ENCODE results near the gene ENSA.
A peak's percentile ranks its signal among the peaks of the same experiment; 100 is the strongest.
"Not testable (repeated sequence)": the region's sequence is repeated elsewhere in the genome, so short reads cannot be mapped to it uniquely, and the experiment has no call there.

The ENSA gene

DNA sequence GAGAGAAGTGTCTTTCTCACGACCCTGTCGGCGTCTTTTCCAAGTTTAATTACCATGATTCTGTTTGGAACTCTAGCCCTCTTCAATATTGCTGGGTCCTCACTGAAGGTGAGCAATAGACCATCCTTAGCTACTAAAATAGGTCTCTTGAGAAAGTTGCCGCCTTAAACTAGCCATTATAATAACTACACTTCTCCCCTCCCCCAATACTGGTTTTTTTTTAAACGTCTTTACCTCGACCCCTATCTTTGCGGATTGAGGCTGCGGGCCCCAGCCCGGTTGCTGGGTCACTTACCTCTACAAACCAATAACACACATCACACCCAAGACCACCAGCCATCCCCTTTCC, 672 bp downstream of the ENSA start:
- DNase-seq: peak in 1 of 2 experiments; percentile 52

DNA sequence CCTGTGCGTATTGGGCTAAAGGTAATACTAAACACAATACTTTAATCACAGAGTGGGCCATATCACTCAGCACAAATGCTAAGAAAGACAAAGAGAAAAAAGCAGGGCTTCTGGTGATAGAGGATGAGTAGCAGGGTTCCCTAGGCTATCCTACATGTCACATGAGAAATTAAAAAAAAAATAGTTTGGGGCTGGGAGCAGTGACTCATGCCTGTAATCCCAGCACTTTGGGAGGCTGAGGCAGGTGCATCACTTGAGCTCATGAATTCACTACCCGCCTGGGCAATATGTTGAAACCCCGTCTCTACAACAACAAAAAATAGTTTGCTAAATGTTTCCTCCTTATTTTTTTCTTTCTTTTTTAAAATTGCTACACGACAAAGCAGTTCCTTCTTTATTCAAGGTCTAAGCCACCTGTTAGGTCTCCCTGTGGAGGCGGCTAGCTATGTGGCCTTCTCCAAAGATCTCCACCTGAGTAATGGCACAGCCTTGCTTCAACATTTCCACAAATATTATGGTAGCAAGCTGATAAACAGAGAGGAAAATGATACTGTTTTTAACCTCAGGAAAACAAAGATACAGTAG, 1.5 kb downstream of the ENSA start:
- no peak for TF ChIP-seq POLR2A (IDR thresholded peaks at IDR 0.05; ENCODE audit: low read length)
- no peak for TF ChIP-seq GATA1 (IDR thresholded peaks at IDR 0.05; ENCODE audit: low read depth, low read length)
- peak in 1 of 2 experiments; percentile 43 for DNase-seq

More for the DNA sequence above, 672 bp downstream of the ENSA start:
- TF ChIP-seq GATA1 (IDR thresholded peaks at IDR 0.05; ENCODE audit: low read depth, low read length): no peak
- no peak for TF ChIP-seq POLR2A (IDR thresholded peaks at IDR 0.05; ENCODE audit: low read length)

DNA sequence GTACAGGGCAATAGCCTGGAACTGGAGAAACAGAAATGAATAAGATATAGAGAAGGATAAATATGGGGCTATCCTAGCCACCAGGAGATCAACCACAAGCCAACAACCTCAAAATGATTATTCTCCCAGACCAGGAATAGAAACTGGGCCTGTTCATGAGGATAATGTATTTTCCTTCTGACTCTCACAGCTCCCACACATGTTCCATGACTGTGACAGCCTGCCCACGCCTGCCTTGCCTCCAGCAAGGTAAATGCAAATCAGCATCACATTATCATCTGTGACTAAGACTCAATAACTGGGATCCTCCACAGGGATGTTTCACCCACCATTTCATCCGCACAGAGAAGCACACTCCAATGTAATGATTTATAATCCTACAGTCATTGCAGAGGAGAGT, 3.3 kb downstream of the ENSA start:
- DNase-seq: no peak
- no peak for TF ChIP-seq GATA1 (IDR thresholded peaks at IDR 0.05; ENCODE audit: low read depth, low read length)
- no peak for TF ChIP-seq POLR2A (IDR thresholded peaks at IDR 0.05; ENCODE audit: low read length)

DNA sequence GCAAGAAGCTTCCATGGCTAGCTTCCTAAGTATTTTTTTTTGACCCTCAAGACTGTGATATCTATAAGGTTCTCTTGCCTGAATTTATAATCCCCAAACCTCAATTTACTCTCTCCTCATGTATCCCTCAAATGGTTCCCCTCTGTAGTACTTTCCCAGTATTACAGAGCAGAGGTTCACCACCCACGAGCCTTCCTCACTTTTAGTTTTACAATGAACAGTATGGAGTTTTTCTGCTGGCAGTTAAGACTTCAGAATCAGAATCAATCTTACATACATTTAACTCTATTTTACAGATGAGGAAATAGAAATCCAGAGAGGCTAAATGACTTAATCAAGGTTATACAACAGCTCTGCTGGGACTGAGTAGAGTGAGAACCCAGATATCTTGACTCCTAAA, 4.9 kb downstream of the ENSA start:
- DNase-seq: not testable (repeated sequence)

DNA sequence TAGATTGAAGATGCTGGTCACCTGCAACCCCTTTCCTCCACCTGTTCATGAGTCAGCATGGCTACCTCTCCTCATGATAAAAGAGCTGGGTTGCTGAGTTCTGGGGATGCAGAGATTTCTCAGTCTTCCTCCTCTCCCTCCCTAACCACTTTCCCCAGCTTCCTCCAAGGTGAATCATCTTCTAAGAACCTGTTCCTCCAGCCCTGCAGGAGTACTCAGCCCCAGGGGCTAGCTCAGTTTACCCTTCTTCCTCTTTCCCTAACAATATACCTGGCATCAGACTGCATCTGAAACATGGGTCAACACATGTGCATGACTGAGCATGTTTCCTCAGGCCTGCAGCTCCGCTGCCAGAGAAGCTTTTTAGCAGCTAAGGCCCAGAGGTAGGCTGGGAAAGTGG, 5.3 kb downstream of the ENSA start:
- DNase-seq: not testable (repeated sequence)

DNA sequence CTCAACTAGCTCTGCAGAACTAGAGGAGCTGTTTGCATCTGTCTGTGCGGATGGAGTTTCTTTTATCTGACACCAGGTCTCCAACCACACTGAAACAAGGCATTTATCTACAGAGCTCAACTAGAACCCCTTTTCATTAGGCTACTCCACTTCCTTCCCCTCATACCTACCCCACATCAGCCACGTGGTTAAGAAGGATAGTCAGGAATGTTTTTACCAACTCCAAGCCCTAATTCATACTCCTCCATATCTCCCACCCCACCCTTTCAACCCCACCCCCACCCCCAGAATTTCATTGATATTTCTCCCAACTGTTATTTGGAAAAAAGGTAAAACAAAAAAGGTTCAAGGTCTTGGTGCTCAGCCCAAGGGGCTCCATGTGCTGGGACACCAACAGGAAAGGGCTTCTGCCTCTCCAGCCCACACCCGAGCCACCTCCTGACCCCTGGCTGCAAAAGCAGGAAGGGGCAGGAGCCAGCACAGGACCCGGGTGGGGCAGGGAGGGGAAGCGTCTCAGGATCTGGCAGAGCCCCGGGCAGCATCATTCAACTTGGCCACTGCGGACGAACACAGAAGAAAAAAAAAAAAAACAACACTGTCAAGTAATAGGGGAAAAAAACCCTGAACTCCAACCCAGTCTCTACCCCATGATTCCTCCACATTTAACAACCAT, 7.0 kb downstream of the ENSA start:
- no peak for DNase-seq
- TF ChIP-seq GATA1 (IDR thresholded peaks at IDR 0.05; ENCODE audit: low read depth, low read length) (no peak), POLR2A (IDR thresholded peaks at IDR 0.05; ENCODE audit: low read length) (no peak)

DNA sequence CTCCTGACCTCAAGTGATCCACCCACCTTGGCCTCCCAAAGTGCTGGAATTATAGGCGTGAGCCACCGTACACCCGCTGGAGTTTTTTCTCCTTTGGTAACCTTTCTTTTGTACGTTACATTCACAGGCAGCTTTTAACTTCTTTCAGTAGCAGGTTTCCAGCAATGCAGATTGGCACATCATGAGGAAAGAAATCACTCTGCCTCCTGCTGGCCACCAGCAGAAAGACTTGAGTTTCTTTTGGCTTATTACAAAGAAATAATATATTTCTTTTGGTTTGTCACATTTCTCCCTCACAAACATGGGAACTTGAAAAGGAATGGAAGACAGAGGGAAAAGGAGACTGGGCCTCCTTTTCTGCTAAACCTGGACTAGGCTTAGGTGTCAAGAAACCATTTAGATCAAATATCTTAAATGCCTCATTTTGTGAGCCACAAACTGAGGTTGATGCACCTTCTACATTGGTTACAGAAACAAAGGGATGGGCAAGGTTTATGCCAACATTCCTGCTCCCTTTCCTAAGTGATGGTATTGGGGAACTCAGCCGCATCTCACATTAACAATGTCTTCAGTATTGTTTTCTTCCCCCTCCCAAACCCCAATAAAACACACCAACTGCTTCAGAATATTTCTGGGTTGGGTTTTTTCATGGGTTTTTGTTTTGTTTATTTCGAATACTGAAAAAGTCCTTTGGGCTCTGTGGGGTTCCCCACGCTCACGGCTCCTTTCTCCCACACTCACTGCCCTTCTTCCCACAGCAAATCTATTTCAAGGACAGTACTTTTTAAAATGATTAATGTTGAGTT, 7.7 kb downstream of the ENSA start:
- TF ChIP-seq GATA1 (IDR thresholded peaks at IDR 0.05; ENCODE audit: low read depth, low read length): no peak
- no peak for TF ChIP-seq POLR2A (IDR thresholded peaks at IDR 0.05; ENCODE audit: low read length)
- DNase-seq: peak; percentile 70 to 78

DNA sequence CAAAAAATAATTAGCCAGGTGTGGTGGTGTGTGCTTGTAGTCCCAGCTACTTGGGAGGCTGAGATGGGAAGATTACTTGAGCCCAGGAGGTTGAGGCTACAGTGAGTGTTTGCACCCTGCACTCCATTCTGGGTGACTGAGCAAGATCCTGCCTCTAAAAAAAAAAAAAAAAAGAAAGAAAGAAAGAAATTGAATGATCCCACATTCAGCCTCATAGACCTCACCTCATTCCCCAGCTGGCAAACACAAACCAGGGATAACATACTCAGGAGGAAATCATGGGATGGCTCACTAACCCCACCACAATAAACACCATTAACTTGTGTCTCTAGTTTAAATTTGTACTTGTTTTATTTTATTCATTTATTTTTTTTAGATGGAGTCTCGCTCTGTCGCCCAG, 8.5 kb downstream of the ENSA start:
- TF ChIP-seq POLR2A (IDR thresholded peaks at IDR 0.05; ENCODE audit: low read length): no peak
- no peak for TF ChIP-seq GATA1 (IDR thresholded peaks at IDR 0.05; ENCODE audit: low read depth, low read length)
- no peak for DNase-seq

DNA sequence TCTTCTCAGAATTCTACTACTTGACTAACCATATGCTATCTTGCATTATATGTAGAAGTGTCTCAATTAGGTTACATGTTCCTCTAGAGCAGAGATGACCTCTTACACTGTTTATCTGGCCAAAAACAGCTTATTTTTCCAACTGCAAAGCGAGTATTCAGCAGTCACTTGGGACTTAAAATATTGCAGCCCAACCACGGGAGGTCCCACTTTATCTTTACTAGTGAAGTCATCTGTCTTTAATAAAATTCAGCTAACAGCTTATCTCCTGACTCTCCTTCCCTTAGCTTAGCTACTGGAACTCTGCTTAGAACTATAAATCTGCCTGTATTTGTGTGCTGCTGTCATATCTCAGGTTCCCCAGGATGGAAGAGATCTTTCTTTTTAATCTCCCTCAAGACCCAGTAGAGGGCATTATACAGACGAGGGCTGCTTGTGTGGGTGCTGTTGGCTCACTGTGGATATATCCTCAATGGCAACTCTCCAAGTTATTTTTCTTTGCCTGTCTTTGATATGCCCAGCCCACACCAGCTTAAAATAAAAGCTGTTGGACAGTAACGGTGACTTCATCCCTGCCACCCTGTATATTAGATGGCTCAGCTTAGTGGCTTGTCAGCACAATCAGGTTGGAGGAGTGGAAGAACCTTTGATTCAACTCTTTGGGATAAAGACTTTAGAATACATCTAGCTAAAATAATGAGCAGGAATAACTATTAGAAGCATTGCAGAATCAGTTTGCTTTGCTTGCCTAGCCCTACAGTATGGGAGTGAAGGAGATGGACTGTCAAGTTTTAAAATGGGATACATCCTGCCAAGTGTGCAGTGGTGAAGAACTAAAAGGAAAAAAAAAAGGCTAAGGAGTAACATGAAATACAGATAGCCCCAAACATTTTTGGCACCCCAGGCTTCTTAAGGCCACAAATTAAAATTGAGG, 9.6 kb downstream of the ENSA start:
- peak; percentile 62 to 74 for DNase-seq
- TF ChIP-seq POLR2A (IDR thresholded peaks at IDR 0.05; ENCODE audit: low read length) (peak; percentile 45), GATA1 (IDR thresholded peaks at IDR 0.05; ENCODE audit: low read depth, low read length) (no peak)

DNA sequence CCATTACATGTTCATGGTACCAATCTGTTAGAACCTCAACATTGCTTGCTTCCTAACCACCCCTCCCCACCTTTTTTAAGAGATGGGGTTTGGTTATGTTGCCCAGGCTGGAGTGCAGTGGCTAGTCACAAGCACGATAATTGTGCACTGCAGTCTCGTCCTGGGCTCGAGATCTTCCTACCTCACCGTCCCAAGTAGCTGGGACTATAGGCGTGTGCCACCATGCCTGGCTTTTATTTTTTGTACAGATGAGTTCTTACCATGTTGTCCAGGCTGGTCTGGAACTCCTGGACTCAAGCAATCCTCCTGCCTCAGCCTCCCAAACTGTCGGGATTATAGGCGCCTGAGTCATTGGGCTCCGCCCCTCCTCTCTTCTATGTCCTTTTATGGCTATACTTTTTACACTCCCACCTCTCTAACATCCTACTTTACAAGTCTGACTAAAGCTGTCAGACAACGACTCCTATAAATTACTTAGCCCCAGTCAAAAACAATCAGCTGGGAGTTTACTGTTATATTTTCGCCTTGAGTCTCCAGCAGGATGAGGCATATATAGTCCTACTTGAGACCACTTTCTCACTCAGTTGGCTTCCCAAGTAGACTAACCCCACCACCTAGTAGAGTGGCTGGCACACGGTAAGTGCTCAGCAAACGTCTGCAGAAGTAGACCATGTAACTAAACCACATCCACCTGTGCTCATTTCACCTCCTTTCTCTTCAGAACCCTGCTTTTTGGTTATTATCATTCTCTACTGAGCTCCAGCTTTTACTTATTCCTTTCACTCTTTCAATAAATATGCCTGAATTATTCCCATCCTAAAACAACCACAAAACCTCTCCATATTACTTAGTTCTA, 13.8 kb downstream of the ENSA start:
- no peak for DNase-seq
- no peak for TF ChIP-seq GATA1 (IDR thresholded peaks at IDR 0.05; ENCODE audit: low read depth, low read length)
- peak; percentile 16 for TF ChIP-seq POLR2A (IDR thresholded peaks at IDR 0.05; ENCODE audit: low read length)

DNA sequence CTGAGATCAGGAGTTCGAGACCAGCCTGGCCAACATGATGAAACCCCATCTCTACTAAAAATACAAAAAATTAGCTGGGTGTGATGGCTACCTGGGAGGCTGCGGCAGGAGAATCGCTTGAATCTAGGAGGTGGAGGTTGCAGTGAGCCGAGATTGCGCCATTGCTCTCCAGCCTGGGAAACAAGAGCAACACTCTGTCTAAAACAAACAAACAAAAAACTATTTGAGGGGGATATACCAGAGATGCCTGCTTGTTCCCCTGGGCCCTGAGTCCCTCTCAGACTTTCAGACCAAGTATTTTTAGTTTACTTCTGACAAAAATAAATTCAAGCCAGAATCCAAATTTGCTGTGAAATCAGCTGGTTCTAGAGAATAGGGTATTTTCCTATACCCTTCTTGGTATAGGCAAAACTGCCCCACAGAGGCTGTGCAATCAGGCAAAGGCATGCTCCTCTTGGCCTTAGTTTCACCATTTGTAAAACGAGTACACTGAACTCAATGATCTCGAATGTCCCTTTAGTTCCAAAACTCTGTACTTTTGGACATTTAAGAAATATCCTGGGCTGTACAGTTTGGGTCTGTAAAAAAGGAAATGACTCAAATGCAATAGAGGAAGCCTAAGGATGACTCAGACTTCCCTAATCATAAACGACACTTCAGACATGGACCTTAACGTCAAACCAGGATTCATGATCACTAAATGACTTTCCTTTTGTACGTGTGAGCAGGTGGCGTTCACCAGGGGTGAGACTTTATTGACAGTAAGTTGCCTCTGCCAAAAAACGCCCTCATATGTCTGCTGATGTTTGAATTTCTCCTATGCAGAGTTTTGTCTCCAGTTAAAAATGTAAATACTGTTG, 16.1 kb downstream of the ENSA start:
- peak; percentile 36 to 70 for DNase-seq
- TF ChIP-seq GATA1 (IDR thresholded peaks at IDR 0.05; ENCODE audit: low read depth, low read length) (no peak), POLR2A (IDR thresholded peaks at IDR 0.05; ENCODE audit: low read length) (peak; percentile 38)

DNA sequence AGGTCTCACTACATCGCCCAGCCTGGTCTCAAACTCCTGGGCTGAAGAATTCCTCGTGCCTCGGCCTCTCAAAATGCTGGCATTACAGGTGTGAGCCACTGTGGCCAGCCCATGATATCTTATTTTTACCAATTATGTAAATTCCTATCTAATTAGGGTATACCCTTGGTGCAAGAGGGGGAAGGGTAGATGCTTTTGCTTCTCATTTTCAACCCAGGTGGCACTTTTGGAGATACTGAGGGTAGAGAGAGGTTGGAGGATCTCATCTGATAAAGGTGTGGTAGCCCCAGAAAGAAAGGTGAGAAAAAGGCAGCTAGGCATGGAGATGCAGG, 17.4 kb downstream of the ENSA start:
- TF ChIP-seq GATA1 (IDR thresholded peaks at IDR 0.05; ENCODE audit: low read depth, low read length) (no peak), POLR2A (IDR thresholded peaks at IDR 0.05; ENCODE audit: low read length) (no peak)
- DNase-seq: no peak
